ENCODE measurements around the gene TMEM17. TPM values are rescaled to one million over a fixed set of nuclear protein-coding genes. Genes with fewer than 3 reads are reported as not detected.

Gene TMEM17
- polyA plus RNA-seq, 3 donors: 0.08 to 0.26 (median 0.10) TPM

DNA sequence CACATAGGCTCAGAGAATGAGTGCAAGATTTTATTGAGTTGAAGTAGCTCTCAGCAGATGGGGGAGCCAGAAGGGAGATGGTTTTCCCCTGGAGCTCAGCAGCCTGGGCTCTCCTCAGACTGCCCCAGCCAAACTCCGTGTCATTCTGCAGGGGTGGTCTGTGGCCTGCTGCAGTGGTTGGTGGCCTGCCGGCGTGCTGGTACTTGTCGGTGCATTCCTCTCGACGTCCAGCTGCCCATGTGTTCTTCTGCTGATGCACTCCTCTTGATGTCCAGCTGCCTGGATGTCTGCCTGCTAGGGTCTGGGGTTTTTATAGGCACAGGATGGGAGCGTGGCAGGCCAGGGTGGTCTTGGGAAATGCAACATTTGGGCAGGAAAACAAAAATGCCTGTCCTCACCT is 25.6 kb upstream of the TMEM17 start:
- H3K4me1 Mint-ChIP-seq: no peaks in the 10 kb centered on the region

DNA sequence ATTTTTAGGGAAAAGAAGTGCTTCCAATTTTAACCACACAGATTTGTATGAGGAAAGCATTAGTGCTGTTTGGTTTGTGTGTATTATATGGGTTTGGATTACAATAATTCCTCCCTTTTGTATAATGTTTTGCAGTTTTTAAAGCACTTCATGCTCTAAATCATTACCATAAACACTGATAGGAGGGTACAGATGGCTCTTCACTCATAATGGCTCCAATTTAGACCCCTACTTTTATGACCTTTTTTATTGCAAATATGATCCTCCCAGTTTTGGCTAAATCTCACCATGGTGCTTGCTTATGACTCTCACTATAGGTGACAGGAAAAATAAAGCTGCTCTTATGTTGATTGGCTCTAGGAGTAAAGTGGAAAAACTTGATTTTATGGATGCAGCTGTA is 23.8 kb upstream of the TMEM17 start:
- Mint-ChIP-seq H3K36me3 (no peaks in the 10 kb centered on the region), H3K4me1 (no peaks in the 10 kb centered on the region), H3K4me3 (no peak overlapping the region), H3K9me3 (peaks cover 11 to 14% (median 12%) of the 10 kb centered on the region in 7 donors), H3K27me3 (ENCODE audit: low read depth in 3 of 3) (peaks cover 0 to 1% (median 0%) of the 10 kb centered on the region in 3 donors), H3K27ac (no peak overlapping the region)
- H2AFZ ChIP-seq (ENCODE audit: insufficient read depth, low read depth, low read length, poor library complexity, severe bottlenecking): no peak overlapping the region
- no peak overlapping the region for H3K9ac ChIP-seq (ENCODE audit: insufficient read depth, low read length, poor library complexity, severe bottlenecking)
- intact Hi-C loops (cut with micrococcal nuclease): no loop called here
- H3K9me3 ChIP-seq (replicated peaks in 1 of 2; ENCODE audit: control insufficient read depth in 1 of 2, insufficient read depth in 1 of 2, low read length in 2 of 2): peaks cover 4 to 10% of the 10 kb centered on the region in 2 donors
- no peaks in the 10 kb centered on the region for H3K27me3 ChIP-seq (ENCODE audit: control insufficient read depth in 2 of 2, insufficient read depth in 2 of 2, low read length in 2 of 2)
- TF ChIP-seq, protein P1, sequence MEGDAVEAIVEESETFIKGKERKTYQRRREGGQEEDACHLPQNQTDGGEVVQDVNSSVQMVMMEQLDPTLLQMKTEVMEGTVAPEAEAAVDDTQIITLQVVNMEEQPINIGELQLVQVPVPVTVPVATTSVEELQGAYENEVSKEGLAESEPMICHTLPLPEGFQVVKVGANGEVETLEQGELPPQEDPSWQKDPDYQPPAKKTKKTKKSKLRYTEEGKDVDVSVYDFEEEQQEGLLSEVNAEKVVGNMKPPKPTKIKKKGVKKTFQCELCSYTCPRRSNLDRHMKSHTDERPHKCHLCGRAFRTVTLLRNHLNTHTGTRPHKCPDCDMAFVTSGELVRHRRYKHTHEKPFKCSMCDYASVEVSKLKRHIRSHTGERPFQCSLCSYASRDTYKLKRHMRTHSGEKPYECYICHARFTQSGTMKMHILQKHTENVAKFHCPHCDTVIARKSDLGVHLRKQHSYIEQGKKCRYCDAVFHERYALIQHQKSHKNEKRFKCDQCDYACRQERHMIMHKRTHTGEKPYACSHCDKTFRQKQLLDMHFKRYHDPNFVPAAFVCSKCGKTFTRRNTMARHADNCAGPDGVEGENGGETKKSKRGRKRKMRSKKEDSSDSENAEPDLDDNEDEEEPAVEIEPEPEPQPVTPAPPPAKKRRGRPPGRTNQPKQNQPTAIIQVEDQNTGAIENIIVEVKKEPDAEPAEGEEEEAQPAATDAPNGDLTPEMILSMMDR (IDR thresholded peaks at IDR 0.05): no peak
- no peaks in the 10 kb centered on the region for H3K79me2 ChIP-seq (ENCODE audit: insufficient read depth, low read length)
- H3K4me1 ChIP-seq (ENCODE audit: control insufficient read depth in 1 of 2, insufficient read depth in 2 of 2, low read length in 2 of 2): no peaks in the 10 kb centered on the region
- H3K4me3 ChIP-seq (replicated peaks in 1 of 3; ENCODE audit: low read depth in 2 of 3, low read length in 3 of 3): no peak overlapping the region
- H4K20me1 ChIP-seq (ENCODE audit: insufficient read depth, low read length): no peaks in the 10 kb centered on the region
- no peak overlapping the region for H3K4me2 ChIP-seq (replicated peaks; ENCODE audit: extremely low read depth, low read length, poor library complexity, severe bottlenecking)
- no peak for DNase-seq
- H3K36me3 ChIP-seq (replicated peaks in 1 of 2; ENCODE audit: control insufficient read depth in 1 of 2, insufficient read depth in 2 of 2, low read length in 2 of 2): no peaks in the 10 kb centered on the region
- no peak overlapping the region for H3K27ac ChIP-seq (ENCODE audit: low read depth in 1 of 2, low read length in 2 of 2)

More for the DNA sequence above, 25.6 kb upstream of the TMEM17 start:
- no peaks in the 10 kb centered on the region for H4K20me1 ChIP-seq (ENCODE audit: insufficient read depth, low read length)
- TF ChIP-seq, protein P1 (IDR thresholded peaks at IDR 0.05): no peak
- Mint-ChIP-seq H3K9me3 (peaks cover 12 to 22% (median 17%) of the 10 kb centered on the region in 7 donors), H3K36me3 (no peaks in the 10 kb centered on the region), H3K27me3 (ENCODE audit: low read depth in 3 of 3) (peaks cover 0 to 1% (median 0%) of the 10 kb centered on the region in 3 donors), H3K4me3 (no peak overlapping the region), H3K27ac (no peak overlapping the region)
- H3K4me1 ChIP-seq (ENCODE audit: control insufficient read depth in 1 of 2, insufficient read depth in 2 of 2, low read length in 2 of 2): no peaks in the 10 kb centered on the region
- no peak overlapping the region for H2AFZ ChIP-seq (ENCODE audit: insufficient read depth, low read depth, low read length, poor library complexity, severe bottlenecking)
- H3K4me2 ChIP-seq (replicated peaks; ENCODE audit: extremely low read depth, low read length, poor library complexity, severe bottlenecking): no peak overlapping the region
- H3K9me3 ChIP-seq (replicated peaks in 1 of 2; ENCODE audit: control insufficient read depth in 1 of 2, insufficient read depth in 1 of 2, low read length in 2 of 2): peaks cover 4 to 15% of the 10 kb centered on the region in 2 donors
- H3K27me3 ChIP-seq (ENCODE audit: control insufficient read depth in 2 of 2, insufficient read depth in 2 of 2, low read length in 2 of 2): no peaks in the 10 kb centered on the region
- intact Hi-C loops (cut with micrococcal nuclease): no loop called here
- no peak for DNase-seq
- H3K9ac ChIP-seq (ENCODE audit: insufficient read depth, low read length, poor library complexity, severe bottlenecking): no peak overlapping the region
- H3K79me2 ChIP-seq (ENCODE audit: insufficient read depth, low read length): no peaks in the 10 kb centered on the region
- H3K4me3 ChIP-seq (replicated peaks in 1 of 3; ENCODE audit: low read depth in 2 of 3, low read length in 3 of 3): no peak overlapping the region
- no peaks in the 10 kb centered on the region for H3K36me3 ChIP-seq (replicated peaks in 1 of 2; ENCODE audit: control insufficient read depth in 1 of 2, insufficient read depth in 2 of 2, low read length in 2 of 2)
- WGBS (ENCODE audit: insufficient coverage): 93% methylated on average over 7 of the region's 7 CpGs
- no peak overlapping the region for H3K27ac ChIP-seq (ENCODE audit: low read depth in 1 of 2, low read length in 2 of 2)

All from CD14-positive monocyte (primary cell).